Islet of Langerhans (tissue), 1 donor: ENCODE results near the gene COPS8.

Source experiments
- FAIRE-seq: peaks from one replicate; lab custom pipeline; 2011; peaks lifted over from hg19 to GRCh38; lab: Jason Lieb, UNC

The COPS8 gene

GRCh38 chr2:237131749-237132533 is 46.3 kb downstream of the COPS8 start:
- no peak for FAIRE-seq

GRCh38 chr2:237132799-237133198 is 47.1 kb downstream of the COPS8 start:
- no peak for FAIRE-seq

GRCh38 chr2:237134321-237135230 is 48.9 kb downstream of the COPS8 start:
- FAIRE-seq, result no peak

GRCh38 chr2:237136824-237137223 is 51.1 kb downstream of the COPS8 start:
- no peak for FAIRE-seq

GRCh38 chr2:237137626-237138323 is 52.1 kb downstream of the COPS8 start:
- FAIRE-seq, result no peak

- no peak for FAIRE-seq
Observed at GRCh38 chr2:237139123-237139675, 53.5 kb downstream of the COPS8 start.

GRCh38 chr2:237140689-237141285 is 55.1 kb downstream of the COPS8 start:
- FAIRE-seq, result no peak

GRCh38 chr2:237141571-237142051 is 55.9 kb downstream of the COPS8 start:
- no peak for FAIRE-seq

DNA sequence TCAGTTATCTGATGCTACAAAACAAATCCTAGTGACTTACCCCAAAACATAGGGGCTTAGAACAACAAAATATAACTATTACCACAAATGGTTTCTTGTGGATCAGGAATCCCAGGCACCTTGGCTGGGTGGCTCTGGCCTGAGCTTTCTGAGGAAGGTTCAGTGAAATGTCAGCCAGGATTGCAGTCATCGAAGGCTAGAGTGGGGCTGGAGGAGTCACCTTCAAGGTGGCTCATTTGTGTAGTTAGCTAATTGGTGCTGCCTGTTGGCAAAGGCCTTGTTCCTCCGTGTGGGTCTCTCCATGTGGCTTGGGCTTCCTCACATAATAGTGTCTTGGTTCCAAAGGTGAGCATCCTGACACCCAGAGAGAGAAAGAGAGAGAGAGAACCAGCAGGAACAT is 57.4 kb downstream of the COPS8 start:
- no peak for FAIRE-seq

GRCh38 chr2:237143676-237144440 is 58.2 kb downstream of the COPS8 start:
- FAIRE-seq, result no peak

DNA sequence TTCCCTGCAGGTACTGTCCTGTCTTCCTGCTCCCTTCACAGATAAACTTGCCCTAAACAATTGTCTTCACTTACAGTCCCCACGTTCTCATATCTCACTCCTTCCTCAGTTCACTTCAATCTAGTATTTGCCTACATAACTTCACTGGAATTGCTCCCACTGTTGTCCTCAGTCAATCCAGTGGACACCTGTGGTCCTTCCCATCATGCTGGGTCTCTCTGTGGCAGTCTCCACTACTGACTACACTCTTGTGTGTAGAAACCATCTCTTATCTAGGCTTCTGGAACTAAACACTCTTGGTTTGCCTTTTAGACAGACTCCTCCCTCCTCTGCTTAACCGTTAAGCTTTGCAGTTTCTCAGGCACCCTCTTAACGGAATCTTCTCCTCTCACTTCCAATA is 58.8 kb downstream of the COPS8 start:
- FAIRE-seq, result no peak

GRCh38 chr2:237147317-237147716 is 61.6 kb downstream of the COPS8 start:
- FAIRE-seq, result no peak

- no peak for FAIRE-seq
Observed at GRCh38 chr2:237148624-237149023, 62.9 kb downstream of the COPS8 start.

DNA sequence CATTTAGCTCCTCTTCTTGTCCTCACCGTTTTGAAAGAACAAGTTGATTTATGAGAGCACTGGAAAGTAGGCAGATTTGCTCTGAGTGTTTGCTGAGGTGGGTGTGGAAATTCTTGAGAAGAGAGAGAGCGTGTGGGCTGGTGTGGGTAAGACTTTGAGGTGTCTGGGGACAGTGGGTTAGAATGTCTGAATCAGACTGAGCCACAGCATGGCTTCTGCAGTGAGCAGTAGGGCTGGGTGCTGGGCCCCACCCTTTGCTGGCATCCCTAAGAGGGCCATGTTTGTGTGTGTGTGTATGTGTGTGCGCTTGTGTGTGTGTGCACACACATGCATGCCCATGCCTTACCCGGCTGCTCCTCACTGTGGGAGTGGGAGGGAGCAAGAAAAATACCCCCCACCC is 63.7 kb downstream of the COPS8 start:
- no peak for FAIRE-seq
